NCI-H1092 (cell line): Measurements from ENCODE around the gene PIK3CA.
A peak's percentile ranks its signal among the peaks of the same experiment; 100 is the strongest.
"Not testable (repeated sequence)": the region's sequence is repeated elsewhere in the genome, so short reads cannot be mapped to it uniquely, and the experiment has no call there.

Experiments used
- DNase-seq: peaks from one replicate; lab custom pipeline; 2025; lab: John Stamatoyannopoulos, UW

The PIK3CA gene

DNA sequence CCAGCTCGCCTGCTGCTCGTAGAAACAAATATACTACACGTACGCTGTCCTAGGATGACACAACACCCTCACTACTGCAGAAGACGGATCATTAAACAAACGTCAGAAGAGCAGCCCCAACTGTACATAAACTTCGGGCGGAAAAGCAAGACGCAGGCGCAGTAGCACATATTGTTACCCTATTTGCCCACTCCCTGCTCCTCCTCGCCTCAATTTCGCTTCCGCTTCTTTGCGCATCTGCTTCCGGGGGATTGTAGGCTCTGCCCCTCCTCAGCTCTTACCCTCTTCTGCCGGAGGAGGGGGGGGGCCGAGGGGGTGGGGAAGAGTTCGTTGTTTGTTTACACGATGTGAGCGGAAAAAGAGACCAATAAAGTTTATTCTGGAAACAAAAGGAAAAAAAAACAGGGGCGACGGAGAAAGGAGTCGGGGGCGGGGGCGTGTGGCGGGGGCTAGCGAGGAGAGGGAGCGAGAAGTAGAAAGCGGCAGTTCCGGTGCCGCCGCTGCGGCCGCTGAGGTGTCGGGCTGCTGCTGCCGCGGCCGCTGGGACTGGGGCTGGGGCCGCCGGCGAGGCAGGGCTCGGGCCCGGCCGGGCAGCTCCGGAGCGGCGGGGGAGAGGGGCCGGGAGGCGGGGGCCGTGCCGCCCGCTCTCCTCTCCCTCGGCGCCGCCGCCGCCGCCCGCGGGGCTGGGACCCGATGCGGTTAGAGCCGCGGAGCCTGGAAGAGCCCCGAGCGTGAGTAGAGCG, at the start of gene PIK3CA:
Gene PIK3CA (plus strand): TSS at position 485 of the 743 bp plus-strand sequence. CDS start 50,469 bp downstream, outside the sequence.
- DNase-seq = peak; percentile 98

GRCh38 chr3:179098388-179099077, 49.6 kb upstream of the PIK3CA start:
- no peak for DNase-seq

- DNase-seq = no peak
These were observed 47.5 kb upstream of the PIK3CA start for GRCh38 chr3:179100652-179101051.

- DNase-seq = no peak
These were observed 42.3 kb upstream of the PIK3CA start for GRCh38 chr3:179105881-179106280.

GRCh38 chr3:179107617-179108016, 40.5 kb upstream of the PIK3CA start:
- no peak for DNase-seq

- DNase-seq = no peak
These were observed 40.1 kb upstream of the PIK3CA start for GRCh38 chr3:179108086-179108485.

- no peak for DNase-seq
These were observed 34.3 kb upstream of the PIK3CA start for GRCh38 chr3:179113903-179114302.

DNA sequence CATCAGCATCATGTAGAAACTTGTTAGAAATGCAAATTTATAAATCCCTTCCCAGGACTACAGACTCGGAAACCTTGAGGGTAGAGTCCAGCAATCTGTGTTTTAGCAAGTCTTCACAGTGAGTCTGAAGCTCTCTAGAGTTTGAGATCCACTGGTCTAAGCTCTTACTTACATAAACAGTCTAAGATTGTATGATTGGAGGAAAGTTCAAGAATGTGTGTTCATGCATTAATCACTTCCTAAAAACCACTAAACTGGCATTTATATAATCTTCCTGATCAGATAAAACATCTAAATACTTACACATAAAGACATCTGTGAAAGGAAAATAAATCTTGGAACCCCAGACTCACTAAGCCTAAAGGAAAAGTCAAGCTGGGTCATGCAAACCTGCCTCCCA, 32.7 kb upstream of the PIK3CA start:
- not testable (repeated sequence) for DNase-seq

DNA sequence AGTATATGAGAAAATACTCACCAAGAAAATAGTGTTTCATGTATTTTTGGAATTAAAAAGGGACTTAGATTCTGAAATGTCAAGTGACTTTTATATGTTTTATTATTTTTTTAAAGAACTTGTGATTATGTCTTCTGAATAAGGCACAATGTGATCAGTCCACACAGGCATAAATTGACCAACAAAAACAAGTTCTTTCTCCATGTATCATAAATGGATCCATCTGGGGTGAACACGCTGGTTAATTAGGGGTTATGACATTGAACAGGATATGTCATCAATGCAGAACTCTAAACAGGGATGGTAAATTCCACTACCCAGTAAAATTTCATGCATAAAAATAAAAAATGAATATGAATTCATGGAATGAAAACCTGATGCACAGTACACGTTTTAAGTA, 31.3 kb upstream of the PIK3CA start:
- no peak for DNase-seq

DNA sequence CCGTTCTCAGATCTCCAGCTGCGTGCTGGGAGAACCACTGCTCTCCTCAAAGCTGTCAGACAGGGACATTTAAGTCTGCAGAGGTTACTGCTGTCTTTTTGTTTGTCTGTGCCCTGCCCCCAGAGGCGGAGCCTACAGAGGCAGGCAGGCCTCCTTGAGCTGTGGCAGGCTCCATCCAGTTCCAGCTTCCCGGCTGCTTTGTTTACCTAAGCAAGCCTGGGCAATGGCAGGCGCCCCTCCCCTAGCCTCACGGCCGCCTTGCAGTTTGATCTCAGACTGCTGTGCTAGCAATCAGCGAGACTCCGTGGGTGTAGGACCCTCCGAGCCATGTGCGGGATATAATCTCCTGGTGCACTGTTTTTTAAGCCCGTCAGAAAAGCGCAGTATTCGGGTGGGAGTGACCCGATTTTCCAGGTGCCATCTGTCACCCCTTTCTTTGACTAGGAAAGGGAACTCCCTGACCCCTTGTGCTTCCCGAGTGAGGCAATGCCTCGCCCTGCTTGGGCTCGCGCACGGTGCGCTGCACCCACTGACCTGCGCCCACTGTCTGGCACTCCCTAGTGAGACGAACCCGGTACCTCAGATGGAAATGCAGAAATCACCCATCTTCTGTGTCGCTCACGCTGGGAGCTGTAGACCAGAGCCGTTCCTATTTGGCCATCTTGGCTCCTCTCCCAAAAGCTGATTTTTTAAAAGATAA, 15.8 kb upstream of the PIK3CA start:
- not testable (repeated sequence) for DNase-seq

GRCh38 chr3:179133575-179133974, 14.6 kb upstream of the PIK3CA start:
- no peak for DNase-seq

- DNase-seq = no peak
These were observed 12.0 kb upstream of the PIK3CA start for GRCh38 chr3:179136195-179136594.

GRCh38 chr3:179141890-179142289, 6.3 kb upstream of the PIK3CA start:
- no peak for DNase-seq

- DNase-seq = peak; percentile 50
These were observed 1.1 kb upstream of the PIK3CA start for GRCh38 chr3:179146911-179147513.

GRCh38 chr3:179147514-179147872, 664 bp upstream of the PIK3CA start:
- no peak for DNase-seq

- DNase-seq = peak; percentile 32
These were observed 654 bp downstream of the PIK3CA start for GRCh38 chr3:179148616-179149405.

DNA sequence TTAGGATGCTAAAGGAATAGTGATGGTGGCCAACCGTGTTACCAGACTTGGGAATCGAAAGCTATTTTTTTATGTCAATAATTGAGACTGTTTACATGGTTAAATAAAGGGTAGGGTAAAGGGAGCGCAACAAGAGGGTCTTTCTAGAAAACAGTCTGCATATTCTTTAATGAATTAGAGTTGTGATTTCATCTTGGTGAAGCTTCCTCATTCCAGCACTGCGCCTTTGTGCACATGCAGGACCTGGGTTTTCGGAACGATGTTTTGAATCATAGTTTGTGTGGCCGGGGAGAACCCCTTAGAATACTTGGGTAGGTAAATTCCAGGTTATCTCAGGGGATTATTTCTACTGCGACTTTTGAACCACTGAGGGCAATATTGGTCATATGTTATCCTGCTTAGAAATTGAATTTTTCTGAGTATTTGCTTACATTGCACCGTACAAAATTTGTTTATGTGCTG, 1.3 kb downstream of the PIK3CA start:
- DNase-seq = no peak

- DNase-seq = no peak
These were observed 1.8 kb downstream of the PIK3CA start for GRCh38 chr3:179149951-179150350.

DNA sequence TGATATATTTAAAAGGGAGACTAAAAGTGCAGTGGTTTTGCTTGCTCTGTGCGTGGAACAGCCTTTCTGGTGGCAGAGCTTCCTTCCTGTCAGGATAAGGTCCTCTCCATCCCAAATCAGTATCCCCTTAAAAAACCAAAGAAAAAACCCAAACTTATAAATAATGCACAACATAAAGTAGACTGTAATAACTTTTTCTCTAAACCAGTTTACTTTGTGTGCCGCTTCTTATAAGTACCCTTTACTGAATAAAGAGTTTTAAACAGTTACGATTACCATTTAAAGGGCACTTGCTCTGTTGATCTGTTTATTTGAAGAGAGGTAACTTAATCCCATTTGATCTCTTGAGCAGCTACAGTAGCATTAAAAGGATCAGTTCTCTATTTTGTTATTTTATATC, 2.5 kb downstream of the PIK3CA start:
- DNase-seq = no peak

- DNase-seq = no peak
These were observed 3.3 kb downstream of the PIK3CA start for GRCh38 chr3:179151474-179151873.

GRCh38 chr3:179156170-179156569, 8.0 kb downstream of the PIK3CA start:
- DNase-seq = no peak

DNA sequence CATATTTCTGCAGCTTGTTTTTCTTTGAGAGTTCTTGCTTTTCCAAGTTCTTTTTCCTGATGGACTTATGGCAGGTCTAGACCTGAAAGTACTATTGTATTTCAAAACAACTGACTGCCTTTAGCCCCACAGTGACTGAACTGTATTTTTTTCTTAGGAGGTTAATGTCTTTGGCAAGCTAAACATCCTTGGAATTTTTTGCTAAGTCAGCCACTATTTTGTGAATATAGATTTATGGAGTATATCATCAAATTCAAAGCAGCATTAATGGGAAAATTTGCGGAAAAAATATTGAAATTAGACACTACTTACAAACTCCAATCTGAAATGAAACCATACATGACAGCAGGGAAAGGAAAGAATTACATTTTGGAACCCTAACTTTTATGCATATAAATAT, 8.6 kb downstream of the PIK3CA start:
- DNase-seq = no peak
